MCF 10A (cell line): Measurements from ENCODE around the gene CCDC12. TPM values are rescaled to one million over a fixed set of nuclear protein-coding genes. Genes with fewer than 3 reads are reported as not detected.

Source experiments
- BruUV-seq: library from RNA; stranded (reverse); fragments of 400-500 nt; replicated peaks from 2 replicates; lab custom pipeline; 2021; lab: Mats Ljungman, UMichigan
- CTCF ChIA-PET: fragments of 300-600 bp; sonication (Branson Sonifier 250); formaldehyde crosslinking; extraction: SDS; loops from one replicate; lab custom pipeline; 2021; ENCODE audit warnings: antibody characterized with exemption, inconsistent platforms; lab: Yijun Ruan, JAX
- POLR2A ChIA-PET: fragments of 300-600, 350-650 bp; sonication (Branson Sonifier 250); formaldehyde crosslinking; extraction: SDS; loops from one replicate; lab custom pipeline; 2020; ENCODE audit warnings: antibody characterized with exemption, inconsistent platforms; lab: Yijun Ruan, JAX
- DNase-seq: peaks from one replicate; pipeline ENCODE4 v3.0.0-alpha.2; 2018; ENCODE audit not compliant: unreplicated experiment
- H3K27ac Mint-ChIP-seq: one replicate; pipeline ENCODE4 v1.8.0; 2022; ENCODE audit warnings: mild to moderate bottlenecking, low read depth, mixed read lengths; ENCODE audit not compliant: unreplicated experiment
- H3K27me3 Mint-ChIP-seq: one replicate; pipeline ENCODE4 v1.8.0; 2022; ENCODE audit warnings: mixed read lengths; ENCODE audit not compliant: insufficient read depth, unreplicated experiment
- H3K36me3 Mint-ChIP-seq: one replicate; pipeline ENCODE4 v1.8.0; 2022; ENCODE audit warnings: mild to moderate bottlenecking, moderate library complexity, mixed read lengths; ENCODE audit not compliant: insufficient read depth, unreplicated experiment
- H3K4me1 Mint-ChIP-seq: one replicate; pipeline ENCODE4 v1.8.0; 2022; ENCODE audit warnings: mixed read lengths; ENCODE audit not compliant: insufficient read depth, unreplicated experiment
- H3K4me3 Mint-ChIP-seq: one replicate; pipeline ENCODE4 v1.8.0; 2022; ENCODE audit warnings: mild to moderate bottlenecking, moderate library complexity, mixed read lengths; ENCODE audit not compliant: unreplicated experiment
- H3K9me3 Mint-ChIP-seq: one replicate; pipeline ENCODE4 v1.8.0; 2022; ENCODE audit warnings: mixed read lengths; ENCODE audit not compliant: unreplicated experiment
- CTCF ChIP-seq: fragments of 200-600 bp; IDR thresholded peaks from one replicate; pipeline ENCODE4 v1.8.0; 2022; ENCODE audit warnings: antibody characterized with exemption, mild to moderate bottlenecking; ENCODE audit not compliant: unreplicated experiment
- intact Hi-C: fragments of 100-400 bp; cut with micrococcal nuclease; formaldehyde crosslinking; loops from 2 replicates; pipeline ENCODE4 v1.14.1; 2022
- total RNA-seq: library from RNA; stranded (reverse); gene quantifications from 2 replicates; pipeline ENCODE4 v1.2.3, GENCODE V29; 2022

Gene CCDC12
- total RNA-seq, 1 experiment from 2014 or later: 45.9 TPM

DNA sequence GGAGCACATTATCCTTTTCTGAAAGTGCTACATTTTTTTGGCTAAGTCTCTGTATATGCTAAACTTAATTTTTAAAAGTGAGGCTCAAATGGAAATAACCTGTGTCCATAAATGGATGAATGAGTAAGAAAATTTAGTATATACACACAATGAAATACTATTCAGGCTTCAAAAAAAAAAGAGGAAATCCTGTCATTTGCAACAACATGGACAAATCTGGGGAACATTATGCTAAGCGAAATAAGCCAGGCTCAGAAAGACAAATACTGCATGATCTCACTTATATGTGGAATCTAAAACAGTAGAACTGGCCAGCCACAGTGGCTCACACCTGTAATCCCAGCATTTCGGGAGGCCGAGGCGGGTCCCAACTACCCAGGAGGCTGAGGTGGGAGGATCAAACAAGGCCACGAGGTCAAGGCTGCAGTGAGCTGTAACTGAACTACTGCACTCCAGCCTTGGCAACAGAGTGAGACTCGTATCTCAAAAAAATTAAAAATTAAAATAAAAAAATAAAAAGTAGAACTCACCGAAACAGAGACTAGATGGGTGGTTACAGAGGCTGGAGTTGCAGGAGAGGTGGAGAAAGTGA, 25.8 kb downstream of the CCDC12 start:
- CTCF ChIA-PET: interaction anchor here (1.0 kb wide), 1 partner anchor 10 kb away, joined by 3 read pairs; no protein-coding TSS in a partner anchor
- POLR2A ChIA-PET: interaction anchor here (0.6 to 1.3 kb wide), 4 partner anchors 13 to 74 kb away, joined by 3 read pairs; no protein-coding TSS in a partner anchor
- Mint-ChIP-seq H3K27ac (no peak overlapping the region), H3K27me3 (no peaks in the 10 kb centered on the region), H3K36me3 (peaks cover 2% of the 10 kb centered on the region), H3K9me3 (no peaks in the 10 kb centered on the region), H3K4me3 (no peak overlapping the region), H3K4me1 (peaks cover 54% of the 10 kb centered on the region)
- no peak for DNase-seq
- no TSS peak for BruUV-seq
- no peak for TF ChIP-seq CTCF
- intact Hi-C loops: no loop called here

DNA sequence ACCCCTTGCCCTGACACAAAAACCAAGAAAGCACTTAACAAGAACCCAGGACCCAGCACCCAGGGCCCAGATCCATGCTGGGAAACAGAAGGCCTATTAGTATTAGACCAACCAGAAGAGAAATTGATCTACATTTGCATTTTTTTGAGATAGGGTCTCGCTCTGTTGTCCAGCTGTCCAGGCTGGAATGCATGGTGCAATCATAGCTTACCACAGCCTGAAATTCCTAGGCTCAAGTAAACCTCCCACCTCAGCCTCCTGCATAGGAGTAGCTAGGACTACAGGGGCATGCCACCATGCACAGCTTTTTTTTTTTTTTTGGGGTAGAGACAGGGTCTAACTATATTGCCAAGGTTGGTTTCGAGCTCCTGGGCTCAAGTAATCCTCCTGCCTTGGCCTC, 26.4 kb downstream of the CCDC12 start:
- Mint-ChIP-seq H3K27ac (no peak overlapping the region), H3K4me1 (peaks cover 53% of the 10 kb centered on the region)
- POLR2A ChIA-PET: interaction anchor here (1.3 kb wide), 1 partner anchor 16 kb away, joined by 3 read pairs; no protein-coding TSS in a partner anchor

GRCh38 chr3:46948830-46949671, 27.5 kb downstream of the CCDC12 start:
- DNase-seq: no peak
- no TSS peak for BruUV-seq
- H3K4me3 Mint-ChIP-seq: no peak overlapping the region
- H3K36me3 Mint-ChIP-seq: peaks cover 6% of the 10 kb centered on the region
- peaks cover 60% of the 10 kb centered on the region for H3K4me1 Mint-ChIP-seq
- intact Hi-C loops: no loop called here
- H3K9me3 Mint-ChIP-seq: no peaks in the 10 kb centered on the region
- H3K27ac Mint-ChIP-seq: peak overlapping the region; percentile 36
- ChIA-PET CTCF (interaction anchor here (0.6 to 4.8 kb wide), 4 partner anchors 13 to 840 kb away, joined by 3 to 25 read pairs (median 3); no protein-coding TSS in a partner anchor), POLR2A (interaction anchor here (1.0 to 3.1 kb wide), 3 partner anchors 9 to 27 kb away, joined by 3 to 34 read pairs (median 18); partner anchors contain the start of gene CCDC12)
- no peaks in the 10 kb centered on the region for H3K27me3 Mint-ChIP-seq
- TF ChIP-seq CTCF: no peak

More for the DNA sequence above, 26.4 kb downstream of the CCDC12 start:
- CTCF ChIA-PET: interaction anchor here (1.0 kb wide), 1 partner anchor 11 kb away, joined by 3 read pairs; no protein-coding TSS in a partner anchor
- no peak for TF ChIP-seq CTCF
- DNase-seq: no peak
- Mint-ChIP-seq H3K4me3 (no peak overlapping the region), H3K27me3 (no peaks in the 10 kb centered on the region), H3K36me3 (peaks cover 6% of the 10 kb centered on the region), H3K9me3 (no peaks in the 10 kb centered on the region)
- BruUV-seq: no TSS peak
- intact Hi-C loops: no loop called here
